Smooth muscle cell (in vitro differentiated cells): ENCODE data around the gene ADSL. TPM values are rescaled to one million over a fixed set of nuclear protein-coding genes. Genes with fewer than 3 reads are reported as not detected.

Source experiments
- DNase-seq: peaks from one replicate; lab custom pipeline; 2025; ENCODE audit not compliant: unreplicated experiment; lab: John Stamatoyannopoulos, UW
- H2AFZ ChIP-seq: fragments of 200-600 bp; sonication (generic); 2 replicates; pipeline ENCODE4 v1.6.0; 2016; ENCODE audit warnings: antibody characterized with exemption, low read depth, mild to moderate bottlenecking
- H3F3A ChIP-seq: fragments of 200-600 bp; sonication (generic); 2 replicates; pipeline ENCODE4 v1.6.0; 2017; ENCODE audit warnings: antibody characterized with exemption, low read depth
- H3K27ac ChIP-seq: fragments of 200-600 bp; sonication (generic); 2 replicates; pipeline ENCODE4 v1.5.1; 2016; ENCODE audit warnings: low read depth, mild to moderate bottlenecking
- H3K27me3 ChIP-seq: fragments of 200-600 bp; sonication (generic); 2 replicates; pipeline ENCODE4 v1.6.1; 2016; ENCODE audit warnings: low read depth, mild to moderate bottlenecking
- H3K36me3 ChIP-seq: fragments of 200-600 bp; sonication (generic); 2 replicates; pipeline ENCODE4 v1.5.1; 2016; ENCODE audit warnings: low read depth
- H3K4me1 ChIP-seq: fragments of 200-600 bp; sonication (generic); 2 replicates; pipeline ENCODE4 v1.5.1; 2016; ENCODE audit warnings: low read depth
- H3K4me2 ChIP-seq: fragments of 200-600 bp; sonication (generic); 2 replicates; pipeline ENCODE4 v1.6.0; 2016; ENCODE audit warnings: mild to moderate bottlenecking
- H3K4me3 ChIP-seq: fragments of 200-600 bp; sonication (generic); 2 replicates; pipeline ENCODE4 v1.5.1; 2016; ENCODE audit warnings: mild to moderate bottlenecking
- H3K79me2 ChIP-seq: fragments of 200-600 bp; sonication (generic); 2 replicates; pipeline ENCODE4 v1.6.0; 2016; ENCODE audit warnings: low read depth, mild to moderate bottlenecking
- H3K9ac ChIP-seq: fragments of 200-600 bp; sonication (generic); 2 replicates; pipeline ENCODE4 v1.6.0; 2016; ENCODE audit warnings: low read depth
- H3K9me3 ChIP-seq: fragments of 200-600 bp; sonication (generic); replicated peaks from 2 replicates; pipeline ENCODE4 v1.5.1; 2016; ENCODE audit warnings: low read depth
- H4K20me1 ChIP-seq: fragments of 200-600 bp; sonication (generic); 2 replicates; pipeline ENCODE4 v1.6.0; 2016; ENCODE audit warnings: low read depth
- CTCF ChIP-seq: fragments of 200-600 bp; sonication (generic); IDR thresholded peaks from 2 replicates; pipeline ENCODE4 v1.5.1; 2017; ENCODE audit warnings: borderline replicate concordance, mild to moderate bottlenecking, antibody characterized with exemption; ENCODE audit not compliant: insufficient read depth, poor library complexity, severe bottlenecking
- WGBS: methylation state at CpG from one replicate; pipeline ENCODE4 v1.1.7; 2016; ENCODE audit warnings: low lambda C conversion rate; 5-methylcytosine and 5-hydroxymethylcytosine counted together
- polyA plus RNA-seq: library from polyadenylated mRNA; unstranded; fragments of >200 nt; fragmentation: Nextera tagmentation; extraction: Ambion mirVana; gene quantifications from 2 replicates; pipeline ENCODE4 v1.2.1, GENCODE V29; 2016
- total RNA-seq: library from RNA; depleted of rRNA; stranded (reverse); fragments of >200 nt; gene quantifications from 2 replicates; pipeline ENCODE4 v1.2.3, GENCODE V29; 2014

The ADSL gene
- total and polyA plus RNA-seq, 2 experiments from 2014 or later = 45.9 to 65.1 TPM

GRCh38 chr22:40391417-40391816, 45.1 kb downstream of the ADSL start:
- 77% methylated on average over 2 of the region's 2 CpGs for WGBS

GRCh38 chr22:40392618-40393017, 46.3 kb downstream of the ADSL start:
- H3K79me2 ChIP-seq = peaks cover 33% of the 10 kb centered on the region
- no peak overlapping the region for H2AFZ ChIP-seq
- no peak for DNase-seq
- H4K20me1 ChIP-seq = peaks cover 20% of the 10 kb centered on the region
- no peak overlapping the region for H3K27ac ChIP-seq
- H3K4me2 ChIP-seq = no peak overlapping the region
- H3K27me3 ChIP-seq = no peaks in the 10 kb centered on the region
- TF ChIP-seq CTCF = no peak
- H3K4me3 ChIP-seq = no peak overlapping the region
- no peaks in the 10 kb centered on the region for H3K9me3 ChIP-seq
- no peaks in the 10 kb centered on the region for H3K36me3 ChIP-seq
- no peak overlapping the region for H3K9ac ChIP-seq
- no peaks in the 10 kb centered on the region for H3K4me1 ChIP-seq
- peaks cover 5% of the 10 kb centered on the region for H3F3A ChIP-seq
- WGBS = 89% methylated on average over 2 of the region's 2 CpGs

More at GRCh38 chr22:40391417-40391816, 45.1 kb downstream of the ADSL start:
- Histone ChIP-seq H3K36me3 (no peaks in the 10 kb centered on the region), H3K4me3 (no peak overlapping the region), H3K27me3 (no peaks in the 10 kb centered on the region), H3K4me1 (no peaks in the 10 kb centered on the region), H2AFZ (no peak overlapping the region), H3K9ac (no peak overlapping the region), H4K20me1 (peaks cover 31% of the 10 kb centered on the region), H3K27ac (no peak overlapping the region), H3K9me3 (no peaks in the 10 kb centered on the region), H3F3A (peaks cover 5% of the 10 kb centered on the region), H3K4me2 (no peak overlapping the region), H3K79me2 (peaks cover 45% of the 10 kb centered on the region)
- no peak for TF ChIP-seq CTCF
- no peak for DNase-seq

GRCh38 chr22:40394607-40395006, 48.3 kb downstream of the ADSL start:
- peaks cover 12% of the 10 kb centered on the region for H4K20me1 ChIP-seq
- H3F3A ChIP-seq = peaks cover 5% of the 10 kb centered on the region
- H2AFZ ChIP-seq = no peak overlapping the region
- WGBS = 87% methylated on average over 3 of the region's 3 CpGs
- no peak for TF ChIP-seq CTCF
- no peaks in the 10 kb centered on the region for H3K9me3 ChIP-seq
- H3K27ac ChIP-seq = no peak overlapping the region
- no peak for DNase-seq
- peaks cover 33% of the 10 kb centered on the region for H3K79me2 ChIP-seq
- H3K4me3 ChIP-seq = no peak overlapping the region
- H3K27me3 ChIP-seq = no peaks in the 10 kb centered on the region
- no peaks in the 10 kb centered on the region for H3K36me3 ChIP-seq
- no peak overlapping the region for H3K4me2 ChIP-seq
- H3K9ac ChIP-seq = no peak overlapping the region
- no peaks in the 10 kb centered on the region for H3K4me1 ChIP-seq

- DNase-seq = no peak
- Histone ChIP-seq H3K4me1 (no peaks in the 10 kb centered on the region), H3F3A (peaks cover 6% of the 10 kb centered on the region), H3K36me3 (no peaks in the 10 kb centered on the region), H3K9ac (no peak overlapping the region), H3K9me3 (no peaks in the 10 kb centered on the region), H2AFZ (no peak overlapping the region), H3K79me2 (peaks cover 33% of the 10 kb centered on the region), H3K4me3 (no peak overlapping the region), H3K27ac (peak overlapping the region; percentile 93), H3K27me3 (no peaks in the 10 kb centered on the region), H3K4me2 (no peak overlapping the region), H4K20me1 (peaks cover 19% of the 10 kb centered on the region)
- 91% methylated on average over 7 of the region's 7 CpGs for WGBS
- no peak for TF ChIP-seq CTCF
These were observed 49.3 kb downstream of the ADSL start for GRCh38 chr22:40395607-40396006.
